Measurements from ENCODE around the gene AHR.
"Not testable (repeated sequence)": the region's sequence is repeated elsewhere in the genome, so short reads cannot be mapped to it uniquely, and the experiment has no call there.

The AHR gene

DNA sequence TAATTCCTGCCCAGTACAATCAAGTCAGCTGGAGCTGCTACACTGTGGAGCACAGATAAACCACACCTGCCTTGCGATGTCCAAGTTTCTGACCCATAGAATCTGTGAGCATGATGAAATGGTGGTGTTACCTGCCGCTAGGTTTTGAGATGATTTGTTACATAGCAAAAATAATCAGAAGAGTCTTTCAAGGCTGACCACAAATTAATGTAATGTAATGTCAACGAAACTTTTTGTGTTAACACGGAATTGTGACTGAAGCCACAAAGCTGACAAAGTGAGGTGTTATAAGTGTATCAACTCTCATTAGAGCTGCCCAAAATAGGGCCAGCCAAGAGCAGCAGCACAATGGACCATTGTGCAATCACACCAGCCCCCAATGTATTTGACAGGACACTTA lies 75.7 kb downstream of the AHR start:
- no peak for DNase-seq (ENCODE audit: low read depth)
- in situ Hi-C loops (cut with HindIII; ENCODE audit: low sequenced_read_pairs) = no loop called here
- H3K4me3 ChIP-seq (ENCODE audit: low read depth, low read length) = no peak overlapping the region
- TF ChIP-seq, protein P1, sequence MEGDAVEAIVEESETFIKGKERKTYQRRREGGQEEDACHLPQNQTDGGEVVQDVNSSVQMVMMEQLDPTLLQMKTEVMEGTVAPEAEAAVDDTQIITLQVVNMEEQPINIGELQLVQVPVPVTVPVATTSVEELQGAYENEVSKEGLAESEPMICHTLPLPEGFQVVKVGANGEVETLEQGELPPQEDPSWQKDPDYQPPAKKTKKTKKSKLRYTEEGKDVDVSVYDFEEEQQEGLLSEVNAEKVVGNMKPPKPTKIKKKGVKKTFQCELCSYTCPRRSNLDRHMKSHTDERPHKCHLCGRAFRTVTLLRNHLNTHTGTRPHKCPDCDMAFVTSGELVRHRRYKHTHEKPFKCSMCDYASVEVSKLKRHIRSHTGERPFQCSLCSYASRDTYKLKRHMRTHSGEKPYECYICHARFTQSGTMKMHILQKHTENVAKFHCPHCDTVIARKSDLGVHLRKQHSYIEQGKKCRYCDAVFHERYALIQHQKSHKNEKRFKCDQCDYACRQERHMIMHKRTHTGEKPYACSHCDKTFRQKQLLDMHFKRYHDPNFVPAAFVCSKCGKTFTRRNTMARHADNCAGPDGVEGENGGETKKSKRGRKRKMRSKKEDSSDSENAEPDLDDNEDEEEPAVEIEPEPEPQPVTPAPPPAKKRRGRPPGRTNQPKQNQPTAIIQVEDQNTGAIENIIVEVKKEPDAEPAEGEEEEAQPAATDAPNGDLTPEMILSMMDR (IDR thresholded peaks at IDR 0.05; ENCODE audit: low read depth, low read length, missing control alignments) = no peak

DNA sequence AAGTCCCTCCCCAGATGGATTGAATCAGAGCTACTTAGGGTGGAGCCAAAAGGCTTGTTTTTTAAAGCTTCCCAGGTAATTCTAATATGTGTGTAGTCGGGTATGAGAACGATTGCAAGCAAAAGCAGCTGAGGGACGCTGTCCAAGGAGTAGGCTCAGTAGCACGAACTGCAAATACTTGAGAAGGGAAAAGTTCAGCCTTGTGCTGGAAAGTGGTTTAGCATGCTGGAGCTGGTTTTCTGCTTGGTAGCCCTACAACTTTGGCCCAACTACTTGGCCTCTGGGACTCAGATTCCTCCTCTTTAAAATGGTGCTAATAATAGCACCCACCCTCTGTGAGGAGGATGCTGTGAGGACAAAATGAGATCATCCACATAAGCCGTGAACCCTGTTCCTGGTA lies 76.2 kb downstream of the AHR start:
- DNase-seq (ENCODE audit: low read depth) = no peak
- TF ChIP-seq, protein P1 (IDR thresholded peaks at IDR 0.05; ENCODE audit: low read depth, low read length, missing control alignments) = no peak
- H3K4me3 ChIP-seq (ENCODE audit: low read depth, low read length) = no peak overlapping the region
- in situ Hi-C loops (cut with HindIII; ENCODE audit: low sequenced_read_pairs) = no loop called here

DNA sequence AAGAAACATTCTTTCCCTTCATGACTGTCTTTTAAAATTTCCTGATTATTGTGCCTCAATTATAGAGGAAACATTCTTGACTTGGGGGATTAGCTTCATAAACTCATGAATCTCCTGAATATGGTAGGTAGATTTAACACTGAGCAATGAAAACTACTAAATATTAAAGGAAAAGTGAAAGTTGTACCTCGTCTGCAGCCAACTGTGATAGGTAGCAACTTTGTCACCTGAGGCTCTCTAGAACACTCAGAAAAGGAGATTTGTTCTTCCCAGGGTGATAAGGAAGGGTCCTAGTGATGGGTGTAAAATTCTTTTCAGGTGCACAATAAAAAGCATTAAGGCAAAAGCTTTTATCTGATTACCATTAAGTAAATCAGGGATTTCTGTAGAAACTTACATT lies 78.1 kb downstream of the AHR start:
- in situ Hi-C loops (cut with HindIII; ENCODE audit: low sequenced_read_pairs) = no loop called here
- TF ChIP-seq, protein P1 (IDR thresholded peaks at IDR 0.05; ENCODE audit: low read depth, low read length, missing control alignments) = no peak
- DNase-seq (ENCODE audit: low read depth) = no peak
- H3K4me3 ChIP-seq (ENCODE audit: low read depth, low read length) = no peak overlapping the region

DNA sequence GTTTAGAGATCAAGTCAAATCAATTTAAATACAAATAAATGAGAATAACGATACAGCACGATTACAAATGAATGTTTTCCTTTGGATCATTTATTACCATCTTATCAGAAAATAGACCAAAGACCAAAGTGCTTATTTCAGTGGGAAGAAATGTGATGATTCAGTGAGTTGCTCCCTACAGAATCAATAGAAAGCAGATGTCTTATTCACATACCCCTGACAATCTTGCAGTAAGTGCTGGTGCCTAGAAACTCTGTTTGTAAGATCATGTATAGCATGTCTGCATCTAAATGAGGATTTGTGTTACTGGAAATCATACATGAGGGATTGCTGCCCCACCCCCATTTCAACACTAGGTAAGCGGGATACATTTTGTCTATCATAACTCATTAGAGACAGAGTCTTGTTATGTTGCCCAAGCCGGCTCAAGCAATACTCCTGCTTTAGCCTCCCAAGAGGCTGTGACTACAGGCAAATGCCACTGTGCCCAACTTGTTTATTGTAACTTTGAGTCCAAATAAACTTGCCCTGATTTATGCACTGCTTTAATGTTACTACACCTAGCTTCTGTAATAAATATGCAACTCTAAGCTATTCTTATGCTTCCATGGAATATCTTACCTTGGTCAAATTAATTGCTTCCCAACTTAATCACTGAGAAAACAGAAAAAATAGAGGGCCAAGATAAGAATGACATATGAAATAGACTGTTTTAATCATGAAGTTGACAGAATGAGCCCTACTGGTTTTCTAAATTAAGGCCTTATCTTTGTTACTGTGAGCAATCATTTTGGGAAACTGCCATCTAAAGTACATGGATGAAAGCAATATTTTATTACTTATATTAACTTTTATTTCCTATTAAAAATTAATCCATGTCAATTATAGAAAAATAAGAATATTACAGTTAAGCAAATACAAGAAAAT lies 82.5 kb downstream of the AHR start:
- in situ Hi-C loops (cut with HindIII; ENCODE audit: low sequenced_read_pairs) = no loop called here
- DNase-seq (ENCODE audit: low read depth) = no peak
- H3K4me3 ChIP-seq (ENCODE audit: low read depth, low read length) = no peak overlapping the region
- TF ChIP-seq, protein P1 (IDR thresholded peaks at IDR 0.05; ENCODE audit: low read depth, low read length, missing control alignments) = no peak

DNA sequence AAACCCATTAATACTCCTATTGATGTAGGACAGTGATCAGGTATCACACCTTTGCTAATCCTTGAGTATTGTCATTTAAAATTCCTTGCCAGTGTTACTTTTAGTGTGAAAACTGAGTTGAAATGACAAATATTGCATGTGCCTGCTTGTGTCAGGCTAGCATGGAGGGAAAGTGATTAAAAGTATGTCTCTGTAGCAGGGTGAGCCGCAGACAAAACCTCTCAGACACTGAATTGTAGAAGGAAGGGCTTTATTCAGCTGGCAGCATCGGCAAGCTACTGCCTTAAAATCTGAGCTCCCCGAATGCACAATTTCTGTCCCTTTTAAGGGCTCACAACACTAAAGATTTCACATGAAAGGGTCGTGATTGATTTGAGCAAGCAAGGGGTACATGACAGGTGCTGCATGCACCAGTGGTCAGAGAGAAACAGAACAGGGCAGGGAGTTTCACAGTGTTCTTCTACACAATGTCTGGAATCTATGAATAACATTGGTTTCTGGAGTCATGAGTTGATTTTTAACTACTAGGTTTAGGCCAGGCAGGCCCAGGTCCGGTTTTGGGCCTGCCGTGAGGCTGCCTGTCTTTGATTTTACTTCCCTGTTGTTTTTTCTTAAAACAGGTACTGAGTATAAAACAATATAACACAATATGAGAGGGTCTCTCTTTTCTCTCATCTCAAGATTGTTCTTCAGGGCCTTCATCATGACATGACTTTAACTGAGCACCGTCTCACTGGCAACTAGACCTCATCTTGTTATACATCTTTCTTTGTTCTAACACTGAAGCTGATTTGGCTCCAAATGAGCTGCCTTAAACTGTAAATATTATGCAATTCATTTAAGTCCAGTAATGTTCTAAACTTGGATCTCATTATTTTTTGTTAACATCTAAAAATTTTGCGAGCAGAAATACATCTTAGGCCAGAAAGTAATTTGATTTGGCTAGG lies 84.2 kb downstream of the AHR start:
- H3K4me3 ChIP-seq (ENCODE audit: low read depth, low read length); in situ Hi-C loops (cut with HindIII; ENCODE audit: low sequenced_read_pairs); DNase-seq (ENCODE audit: low read depth): not testable (repeated sequence)

DNA sequence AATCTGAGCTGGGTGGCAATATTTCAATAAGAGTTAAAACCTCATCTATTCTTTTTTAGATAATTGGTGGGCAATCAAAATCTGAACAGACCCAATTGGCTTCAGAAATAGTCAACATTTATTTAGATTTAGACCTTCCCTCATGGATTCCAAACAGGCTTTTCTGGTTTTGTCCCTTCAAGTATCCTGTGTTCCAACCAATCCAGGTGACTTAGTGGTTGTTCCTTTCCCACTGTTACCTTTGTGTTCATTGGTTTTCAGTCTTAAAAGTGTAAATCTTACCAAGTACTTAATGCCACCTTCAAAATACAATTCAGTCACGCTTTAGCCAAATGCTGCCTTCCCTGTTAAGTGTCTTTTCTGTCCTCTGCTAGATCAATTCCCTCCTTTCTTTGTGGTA lies 85.9 kb downstream of the AHR start:
- in situ Hi-C loops (cut with HindIII; ENCODE audit: low sequenced_read_pairs) = no loop called here
- DNase-seq (ENCODE audit: low read depth) = no peak
- TF ChIP-seq, protein P1 (IDR thresholded peaks at IDR 0.05; ENCODE audit: low read depth, low read length, missing control alignments) = no peak
- H3K4me3 ChIP-seq (ENCODE audit: low read depth, low read length) = no peak overlapping the region

Data from astrocyte of the cerebellum (primary cell).